Brain pericyte (primary cell): ENCODE data around the gene KHK.

Source experiments
- DNase-seq: peaks from one replicate; pipeline ENCODE4 v3.0.0-alpha.2; 2012; ENCODE audit warnings: low read depth, low spot score

KHK gene

DNA sequence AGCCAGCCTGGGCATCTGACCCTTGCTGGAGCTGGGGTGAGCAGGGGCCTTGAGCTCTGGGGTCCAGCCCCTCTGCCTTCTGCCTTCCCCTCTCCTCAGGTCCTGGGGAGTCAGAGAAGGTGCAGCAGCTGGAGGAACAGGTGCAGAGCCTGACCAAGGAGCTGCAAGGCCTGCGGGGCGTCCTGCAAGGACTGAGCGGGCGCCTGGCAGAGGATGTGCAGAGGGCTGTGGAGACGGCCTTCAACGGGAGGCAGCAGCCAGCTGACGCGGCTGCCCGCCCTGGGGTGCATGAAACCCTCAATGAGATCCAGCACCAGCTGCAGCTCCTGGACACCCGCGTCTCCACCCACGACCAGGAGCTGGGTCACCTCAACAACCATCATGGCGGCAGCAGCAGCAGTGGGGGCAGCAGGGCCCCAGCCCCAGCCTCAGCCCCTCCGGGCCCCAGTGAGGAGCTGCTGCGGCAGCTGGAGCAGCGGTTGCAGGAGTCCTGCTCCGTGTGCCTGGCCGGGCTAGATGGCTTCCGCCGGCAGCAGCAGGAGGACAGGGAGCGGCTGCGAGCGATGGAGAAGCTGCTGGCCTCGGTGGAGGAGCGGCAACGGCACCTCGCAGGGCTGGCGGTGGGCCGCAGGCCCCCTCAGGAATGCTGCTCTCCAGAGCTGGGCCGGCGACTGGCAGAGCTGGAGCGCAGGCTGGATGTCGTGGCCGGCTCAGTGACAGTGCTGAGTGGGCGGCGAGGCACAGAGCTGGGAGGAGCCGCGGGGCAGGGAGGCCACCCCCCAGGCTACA, 4.4 kb upstream of the KHK start:
- no peak for DNase-seq

DNA sequence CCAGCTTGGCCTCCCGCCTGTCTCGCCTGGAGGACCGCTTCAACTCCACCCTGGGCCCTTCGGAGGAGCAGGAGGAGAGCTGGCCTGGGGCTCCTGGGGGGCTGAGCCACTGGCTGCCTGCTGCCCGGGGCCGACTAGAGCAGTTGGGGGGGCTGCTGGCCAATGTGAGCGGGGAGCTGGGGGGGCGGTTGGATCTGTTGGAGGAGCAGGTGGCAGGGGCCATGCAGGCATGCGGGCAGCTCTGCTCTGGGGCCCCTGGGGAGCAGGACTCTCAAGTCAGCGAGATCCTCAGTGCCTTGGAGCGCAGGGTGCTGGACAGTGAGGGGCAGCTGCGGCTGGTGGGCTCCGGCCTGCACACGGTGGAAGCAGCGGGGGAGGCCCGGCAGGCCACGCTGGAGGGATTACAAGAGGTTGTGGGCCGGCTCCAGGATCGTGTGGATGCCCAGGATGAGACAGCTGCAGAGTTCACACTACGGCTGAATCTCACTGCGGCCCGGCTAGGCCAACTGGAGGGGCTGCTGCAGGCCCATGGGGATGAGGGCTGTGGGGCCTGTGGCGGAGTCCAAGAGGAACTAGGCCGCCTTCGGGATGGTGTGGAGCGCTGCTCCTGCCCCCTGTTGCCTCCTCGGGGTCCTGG, 3.7 kb upstream of the KHK start:
- DNase-seq: no peak

DNA sequence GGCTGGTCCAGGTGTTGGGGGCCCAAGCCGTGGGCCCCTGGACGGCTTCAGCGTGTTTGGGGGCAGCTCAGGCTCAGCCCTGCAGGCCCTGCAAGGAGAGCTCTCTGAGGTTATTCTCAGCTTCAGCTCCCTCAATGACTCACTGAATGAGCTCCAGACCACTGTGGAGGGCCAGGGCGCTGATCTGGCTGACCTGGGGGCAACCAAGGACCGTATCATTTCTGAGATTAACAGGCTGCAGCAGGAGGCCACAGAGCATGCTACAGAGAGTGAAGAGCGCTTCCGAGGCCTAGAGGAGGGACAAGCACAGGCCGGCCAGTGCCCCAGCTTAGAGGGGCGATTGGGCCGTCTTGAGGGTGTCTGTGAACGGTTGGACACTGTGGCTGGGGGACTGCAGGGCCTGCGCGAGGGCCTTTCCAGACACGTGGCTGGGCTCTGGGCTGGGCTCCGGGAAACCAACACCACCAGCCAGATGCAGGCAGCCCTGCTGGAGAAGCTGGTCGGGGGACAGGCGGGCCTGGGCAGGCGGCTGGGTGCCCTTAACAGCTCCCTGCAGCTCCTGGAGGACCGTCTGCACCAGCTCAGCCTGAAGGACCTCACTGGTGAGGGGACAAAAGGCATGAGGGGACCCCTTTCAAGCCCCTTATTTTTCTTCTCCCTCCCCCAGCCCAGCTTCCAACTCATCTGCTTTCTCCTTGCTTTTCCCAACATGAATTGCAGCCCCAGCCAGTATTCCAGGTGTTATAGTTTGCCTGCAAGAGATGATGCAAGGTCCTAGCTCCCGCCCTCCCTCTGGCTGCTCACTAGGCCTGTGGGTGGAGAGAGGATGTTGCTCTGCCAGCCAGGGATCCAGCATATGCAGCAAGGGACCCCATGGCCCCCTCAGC, 2.9 kb upstream of the KHK start:
- no peak for DNase-seq

DNA sequence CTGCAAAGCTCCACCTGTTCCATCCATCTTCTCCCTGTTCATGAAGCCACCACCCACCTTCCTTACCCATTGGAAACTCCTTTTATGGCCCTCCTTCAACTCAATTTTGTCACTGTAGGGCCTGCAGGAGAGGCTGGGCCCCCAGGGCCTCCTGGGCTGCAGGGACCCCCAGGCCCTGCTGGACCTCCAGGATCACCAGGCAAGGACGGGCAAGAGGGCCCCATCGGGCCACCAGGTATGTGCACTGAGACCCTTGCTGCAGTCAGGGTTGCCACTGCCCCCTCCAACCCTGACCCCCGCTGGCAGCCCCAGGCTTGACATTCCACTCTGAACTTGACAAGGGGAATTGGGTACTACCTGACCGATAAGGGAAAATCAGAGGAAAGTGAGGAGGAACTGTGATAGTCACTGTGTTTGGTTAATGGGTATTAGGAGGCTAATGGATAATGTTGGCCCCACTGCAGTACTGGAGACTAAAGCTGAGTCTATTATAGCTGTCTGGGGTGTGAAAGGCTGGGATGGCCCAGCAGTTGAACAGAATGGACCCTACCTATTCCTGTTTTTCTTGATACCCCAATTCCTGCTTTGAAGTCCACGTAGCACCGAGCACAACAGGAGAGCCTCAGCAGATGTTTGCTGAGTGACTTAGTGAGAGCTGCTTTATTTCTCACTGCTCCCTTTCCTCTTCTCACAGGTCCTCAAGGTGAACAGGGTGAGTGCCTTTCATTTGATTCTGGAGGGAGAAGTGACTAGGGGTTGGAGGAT, 2.1 kb upstream of the KHK start:
- no peak for DNase-seq

DNA sequence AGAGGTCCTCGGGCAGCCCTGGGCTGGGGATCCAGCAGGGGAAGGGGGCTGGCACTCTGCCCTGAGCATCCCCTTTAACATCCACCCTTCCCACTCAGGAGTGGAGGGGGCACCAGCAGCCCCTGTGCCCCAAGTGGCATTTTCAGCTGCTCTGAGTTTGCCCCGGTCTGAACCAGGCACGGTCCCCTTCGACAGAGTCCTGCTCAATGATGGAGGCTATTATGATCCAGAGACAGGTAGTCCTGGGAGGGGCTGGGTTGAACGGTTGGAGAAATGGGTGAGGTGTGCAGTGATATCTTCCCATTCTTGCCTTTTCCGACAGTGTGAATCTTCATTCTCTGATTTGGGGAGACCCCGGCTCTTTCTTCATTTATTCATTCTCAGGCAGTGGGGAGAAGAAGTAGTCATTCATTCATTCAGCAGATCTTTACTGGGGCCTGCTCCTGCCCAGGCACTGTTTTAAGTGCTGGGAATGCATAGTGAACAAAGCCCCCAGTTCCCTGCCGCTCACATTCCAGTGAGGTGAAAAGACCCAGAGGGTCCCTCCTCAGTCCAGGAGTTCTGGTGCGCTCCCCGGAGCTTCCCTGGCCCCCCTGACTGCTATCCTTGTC, 1.4 kb upstream of the KHK start:
- no peak for DNase-seq

DNA sequence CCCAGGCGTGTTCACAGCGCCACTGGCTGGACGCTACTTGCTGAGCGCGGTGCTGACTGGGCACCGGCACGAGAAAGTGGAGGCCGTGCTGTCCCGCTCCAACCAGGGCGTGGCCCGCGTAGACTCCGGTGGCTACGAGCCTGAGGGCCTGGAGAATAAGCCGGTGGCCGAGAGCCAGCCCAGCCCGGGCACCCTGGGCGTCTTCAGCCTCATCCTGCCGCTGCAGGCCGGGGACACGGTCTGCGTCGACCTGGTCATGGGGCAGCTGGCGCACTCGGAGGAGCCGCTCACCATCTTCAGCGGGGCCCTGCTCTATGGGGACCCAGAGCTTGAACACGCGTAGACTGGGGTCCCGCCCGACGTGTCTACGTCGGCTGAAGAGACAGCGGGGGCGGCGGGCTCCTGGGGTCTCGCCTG, 891 bp upstream of the KHK start:
- DNase-seq: no peak

DNA sequence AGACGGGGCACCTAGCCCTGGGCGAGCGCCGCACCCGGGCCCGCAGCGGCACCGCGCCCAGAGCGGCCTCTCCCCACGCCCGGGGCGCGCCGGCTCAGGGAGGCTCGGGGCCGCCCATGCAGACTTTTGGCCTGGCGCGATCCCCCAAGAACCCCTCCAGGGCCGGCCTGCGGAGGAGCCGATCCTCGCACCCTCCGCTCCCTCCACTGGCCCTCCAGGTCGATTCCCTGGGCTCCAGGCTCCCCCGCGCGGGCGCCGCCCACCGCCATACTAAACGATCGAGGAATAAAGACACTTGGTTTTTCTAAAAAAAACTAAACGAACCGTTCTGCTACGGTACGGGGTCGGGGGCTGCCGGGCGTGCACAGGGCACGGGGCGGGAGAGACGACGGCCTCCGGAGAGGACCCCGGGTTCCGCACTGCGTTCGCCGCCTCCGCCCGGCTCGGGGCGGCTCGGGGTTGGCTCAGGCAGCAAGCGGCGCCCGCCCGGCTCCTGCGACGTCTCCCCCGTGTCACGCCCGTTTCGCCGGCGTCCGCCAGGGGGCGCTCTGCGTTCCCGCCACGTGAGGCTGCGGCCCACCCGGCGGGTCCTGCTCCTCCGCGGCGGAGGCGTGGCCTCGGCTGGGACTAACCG, 365 bp upstream of the KHK start:
- peak; percentile 69 for DNase-seq

DNA sequence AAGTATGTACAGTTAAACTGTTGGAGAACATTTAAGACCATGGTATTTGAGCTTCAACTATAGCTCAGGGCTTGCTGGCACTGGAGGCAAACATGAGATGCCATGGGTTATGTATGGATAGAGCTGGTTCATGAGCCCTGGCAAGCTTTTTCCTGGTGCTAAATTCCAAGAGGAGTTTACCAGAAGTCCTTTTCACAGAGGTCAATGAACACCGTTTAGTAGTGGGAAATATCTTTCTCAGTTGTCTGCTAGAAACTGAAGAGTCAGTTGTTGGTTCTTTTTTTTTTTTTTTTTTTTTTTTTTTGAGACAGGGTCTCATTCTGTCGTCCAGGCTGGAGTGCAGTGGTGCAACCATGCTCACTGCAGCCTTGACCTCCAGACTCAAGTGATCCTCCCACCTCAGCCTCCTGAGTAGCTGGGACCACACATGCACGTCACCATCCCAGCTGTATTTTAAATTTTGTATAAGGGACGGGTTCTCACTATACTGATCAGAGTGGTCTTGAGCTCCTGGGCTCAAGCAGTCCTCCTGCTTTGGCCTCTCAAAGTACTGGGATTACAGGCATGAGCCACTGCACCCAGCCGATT, 1.3 kb downstream of the KHK start:
- DNase-seq: no peak

DNA sequence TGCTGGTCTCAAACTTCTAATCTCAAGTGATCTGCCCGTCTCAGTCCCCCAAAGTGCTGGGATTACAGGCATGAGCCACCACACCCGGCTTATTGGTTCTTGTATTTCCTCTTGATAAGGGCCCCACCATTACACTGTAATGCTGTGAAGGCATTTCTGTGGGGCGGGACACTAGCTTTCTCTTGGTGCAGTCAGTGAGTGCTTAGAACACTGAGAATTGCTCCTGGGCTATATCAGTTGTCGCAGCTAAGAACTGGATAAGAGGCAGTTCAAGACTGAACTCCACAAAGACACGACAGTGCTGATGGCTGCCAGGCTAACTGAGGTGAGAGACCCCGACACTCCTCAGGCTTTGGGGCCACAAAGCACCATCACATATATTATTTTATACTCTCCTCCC, 2.1 kb downstream of the KHK start:
- DNase-seq: no peak

DNA sequence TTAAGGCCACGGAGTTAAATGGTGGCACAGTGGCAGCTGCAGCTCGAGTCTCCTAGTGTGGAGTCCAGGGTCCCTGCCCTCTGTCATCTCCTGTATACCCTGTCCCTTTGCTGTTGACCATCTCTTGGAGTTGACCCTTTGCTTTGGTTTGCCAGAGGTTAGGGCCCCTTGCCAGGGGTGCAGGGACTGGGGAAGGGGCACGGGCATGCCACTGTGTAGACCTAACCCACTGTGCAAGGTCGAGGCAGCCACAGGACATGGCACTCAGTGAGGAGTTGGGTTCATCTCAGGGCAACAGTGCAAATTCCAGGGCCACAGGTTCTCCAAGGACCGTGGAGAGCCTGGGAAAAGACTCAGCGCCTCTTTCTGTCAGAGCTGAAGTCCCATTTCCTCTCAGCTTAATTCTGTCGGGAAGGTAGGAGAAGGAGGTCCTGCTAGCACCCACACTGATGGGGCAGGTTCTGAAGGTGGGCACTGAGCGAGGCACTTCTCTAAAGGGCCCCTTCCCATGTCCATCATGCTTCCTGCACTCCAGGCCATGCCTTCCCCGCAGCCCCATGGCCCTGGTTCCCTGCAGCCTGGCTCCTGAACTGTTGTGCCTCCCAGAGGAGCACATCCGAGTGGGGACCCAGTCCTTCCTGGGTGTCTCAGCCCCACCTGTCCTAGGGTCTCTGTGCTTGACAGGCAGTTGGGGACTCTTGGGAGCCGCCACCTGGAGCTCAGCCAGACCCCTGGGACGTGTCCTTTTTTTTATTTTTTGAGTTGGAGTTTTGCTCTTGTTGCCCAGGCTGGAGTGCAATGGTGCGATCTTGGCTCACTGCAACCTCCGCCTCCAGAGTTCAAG, 2.8 kb downstream of the KHK start:
- no peak for DNase-seq

DNA sequence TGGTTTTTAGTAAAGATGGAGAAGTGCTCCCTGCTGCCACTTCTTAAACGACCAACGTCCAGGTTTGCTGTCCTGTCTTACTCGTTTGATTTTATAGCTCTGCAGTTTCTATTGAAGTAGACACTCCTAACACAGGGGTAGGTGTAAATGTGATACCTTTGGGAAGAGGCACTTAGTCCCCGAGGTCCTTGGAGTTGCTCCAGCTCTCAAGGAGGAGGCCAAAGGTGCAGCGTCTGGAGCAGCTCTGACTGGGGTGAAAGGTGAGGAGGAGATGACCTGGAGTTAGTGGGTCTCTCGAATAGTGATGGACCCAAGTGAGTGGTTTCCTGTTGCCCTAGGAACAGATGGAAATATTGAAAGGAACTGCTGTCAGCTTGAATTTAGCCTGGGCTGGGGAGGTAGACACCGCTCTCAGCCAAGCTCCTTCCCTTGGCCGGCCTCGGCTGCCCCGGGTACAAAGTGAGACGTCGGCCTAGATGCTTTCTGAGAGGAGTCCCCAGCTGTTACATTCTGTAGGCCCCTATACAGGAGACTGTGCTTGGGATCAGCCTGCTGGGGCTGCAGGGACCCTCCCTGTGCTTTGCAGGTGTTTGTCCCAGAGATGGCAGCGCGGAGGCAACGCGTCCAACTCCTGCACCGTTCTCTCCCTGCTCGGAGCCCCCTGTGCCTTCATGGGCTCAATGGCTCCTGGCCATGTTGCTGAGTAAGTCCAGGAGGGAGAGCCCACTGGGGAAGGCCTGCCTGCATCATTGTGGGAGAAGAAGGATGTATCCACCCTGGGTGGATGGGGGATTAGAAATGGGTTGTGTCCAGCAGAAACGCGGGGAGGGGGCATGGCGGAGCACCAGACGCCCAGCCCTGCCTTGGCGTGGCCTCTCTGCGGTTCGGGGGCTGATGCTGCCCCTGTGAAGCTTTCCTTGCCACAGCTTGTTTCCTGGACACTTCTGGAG, 5.4 kb downstream of the KHK start:
- no peak for DNase-seq

DNA sequence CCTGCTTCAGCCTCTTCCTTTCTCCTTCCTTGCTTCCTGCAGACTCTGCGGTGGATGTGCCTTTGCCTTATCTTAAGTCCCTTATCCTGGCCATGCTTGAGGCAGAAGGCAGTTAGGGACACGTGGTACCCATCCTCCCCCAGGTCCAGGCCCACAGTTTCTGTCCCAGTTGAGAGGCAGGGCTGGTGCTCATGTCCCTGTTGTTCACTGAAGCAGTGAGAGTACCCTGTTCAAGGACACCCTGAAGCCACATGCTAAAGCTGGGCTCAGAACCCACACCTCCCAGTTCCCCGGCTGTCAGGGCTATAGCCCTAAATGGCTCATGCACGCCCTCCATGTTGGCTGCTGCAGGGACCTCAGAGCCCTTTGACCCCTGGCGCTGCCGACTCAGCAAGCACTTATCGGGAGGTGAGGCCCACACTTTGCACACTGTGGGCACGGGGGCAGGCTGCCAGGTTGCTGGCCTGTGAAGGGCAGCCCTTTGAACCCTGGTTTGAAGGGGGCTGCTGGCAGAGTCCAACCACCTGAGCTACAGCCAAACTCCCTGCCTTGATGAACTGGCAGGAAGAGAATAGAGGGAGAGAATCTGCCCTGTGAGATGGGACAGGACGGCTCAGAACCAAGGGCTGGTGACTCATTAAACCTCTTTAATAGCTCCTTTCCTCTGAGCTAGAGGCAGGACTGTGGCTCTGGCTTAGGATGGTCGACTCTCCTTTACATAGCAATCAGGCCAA, 6.3 kb downstream of the KHK start:
- no peak for DNase-seq

DNA sequence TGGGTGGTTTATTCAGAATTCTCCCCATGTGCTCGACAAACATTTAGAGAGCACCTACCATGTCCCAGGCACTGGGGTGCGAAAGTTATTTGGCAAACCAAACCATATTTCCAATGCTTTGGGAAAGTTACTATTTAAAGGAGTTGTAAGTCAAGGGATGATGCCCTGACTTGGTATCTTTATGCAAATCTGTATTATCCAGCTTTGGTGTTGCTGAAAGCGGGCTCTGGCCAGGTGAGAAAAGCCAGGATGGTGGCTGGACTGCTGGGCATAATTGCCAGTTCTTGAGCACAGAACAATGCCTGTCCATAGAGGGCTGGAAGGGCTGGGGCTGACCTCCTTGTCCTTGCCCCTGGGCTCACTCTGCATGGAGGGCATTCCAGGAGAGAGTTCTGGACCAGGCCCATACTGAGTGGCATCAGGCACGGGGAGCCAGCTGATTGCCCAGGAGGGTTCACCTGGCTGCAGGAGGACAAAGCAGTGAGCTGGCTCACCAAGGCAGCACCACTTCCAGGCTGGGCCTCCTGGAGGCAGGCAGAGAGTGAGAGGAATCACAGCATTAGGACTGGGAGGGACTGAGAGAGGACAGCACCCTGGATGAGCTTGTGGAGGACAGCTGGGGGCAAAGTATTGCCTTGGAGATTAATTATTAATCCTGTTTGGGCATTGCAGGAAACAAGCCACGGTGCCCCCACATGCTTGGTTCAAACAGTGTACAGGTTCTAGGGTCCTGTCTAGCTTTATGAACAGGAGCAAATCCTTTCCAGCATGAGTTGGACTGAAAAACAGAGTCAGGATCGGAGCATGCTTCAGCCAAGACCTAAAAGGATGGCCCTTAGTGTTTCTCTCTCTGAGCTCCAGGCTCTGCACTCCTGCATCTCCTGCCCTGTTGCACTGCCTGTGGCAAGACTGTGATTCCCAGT, 7.1 kb downstream of the KHK start:
- DNase-seq: no peak

DNA sequence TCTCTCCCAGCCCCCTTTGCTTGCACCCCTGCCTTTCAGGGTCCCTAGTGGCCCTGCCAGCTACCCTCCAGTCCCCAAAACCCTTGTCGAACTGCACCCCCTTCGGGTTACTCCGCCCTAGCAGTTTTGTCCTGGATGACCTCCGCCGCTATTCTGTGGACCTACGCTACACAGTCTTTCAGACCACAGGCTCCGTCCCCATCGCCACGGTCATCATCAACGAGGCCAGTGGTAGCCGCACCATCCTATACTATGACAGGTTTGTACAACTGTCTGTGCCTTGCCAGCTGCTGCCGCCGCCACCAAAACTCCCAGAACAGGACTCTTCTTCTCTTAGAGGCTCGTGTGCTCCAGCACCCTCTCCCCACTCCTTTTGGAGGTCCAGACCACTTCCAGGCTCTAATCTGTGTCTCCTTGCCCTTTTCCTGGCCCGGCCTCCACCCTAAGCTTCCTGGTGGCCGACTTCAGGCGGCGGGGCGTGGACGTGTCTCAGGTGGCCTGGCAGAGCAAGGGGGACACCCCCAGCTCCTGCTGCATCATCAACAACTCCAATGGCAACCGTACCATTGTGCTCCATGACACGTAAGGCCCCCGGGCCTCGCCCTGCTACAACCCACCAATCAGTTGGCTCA, 7.9 kb downstream of the KHK start:
- no peak for DNase-seq

DNA sequence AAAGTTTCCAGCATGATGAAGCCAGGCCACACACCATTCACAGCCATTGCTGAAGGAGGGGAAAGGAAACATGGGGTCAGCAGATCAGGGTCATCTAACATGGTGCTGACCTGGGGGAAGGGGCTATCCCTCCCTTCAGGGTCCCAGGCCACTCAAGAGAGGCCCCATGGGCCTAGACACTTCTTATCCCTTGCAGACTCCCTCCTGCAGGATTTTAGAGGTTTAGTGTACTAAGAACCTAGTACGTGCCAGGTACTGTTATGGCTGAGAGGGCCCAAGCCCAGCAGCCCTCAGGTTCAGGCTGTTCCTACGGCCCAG, 8.8 kb downstream of the KHK start:
- DNase-seq: no peak
